Embryonic facial prominence (tissue), 1 donor: ENCODE data around the gene LOXL1.

Source experiments
- DNase-seq: peaks from one replicate; pipeline ENCODE4 v3.0.0-alpha.2; 2016; ENCODE audit errors: extremely low spot score

Gene LOXL1

DNA sequence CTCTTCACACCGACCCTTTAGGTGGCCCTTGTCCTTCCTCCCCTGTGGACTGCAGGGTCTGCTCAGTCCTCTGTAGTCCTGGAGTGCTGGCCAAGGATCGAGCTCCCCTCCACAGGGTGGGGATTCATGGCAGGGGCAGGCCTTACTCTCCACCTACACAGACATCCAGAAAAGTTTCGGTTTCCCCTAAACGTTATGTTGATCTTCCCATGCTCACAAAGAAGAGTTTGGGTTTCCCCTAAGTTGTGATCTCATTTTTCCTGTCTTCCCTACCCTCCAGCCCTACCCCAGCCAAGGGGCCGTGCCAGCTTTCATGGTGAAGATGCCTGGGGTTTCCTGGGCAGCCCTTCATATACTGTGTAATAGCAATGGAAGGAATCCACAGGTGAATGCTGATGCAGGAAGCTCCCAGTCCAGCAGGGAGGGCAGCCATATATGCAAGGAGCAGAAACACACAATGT lies 55.5 kb downstream of the LOXL1 start:
- DNase-seq = no peak

DNA sequence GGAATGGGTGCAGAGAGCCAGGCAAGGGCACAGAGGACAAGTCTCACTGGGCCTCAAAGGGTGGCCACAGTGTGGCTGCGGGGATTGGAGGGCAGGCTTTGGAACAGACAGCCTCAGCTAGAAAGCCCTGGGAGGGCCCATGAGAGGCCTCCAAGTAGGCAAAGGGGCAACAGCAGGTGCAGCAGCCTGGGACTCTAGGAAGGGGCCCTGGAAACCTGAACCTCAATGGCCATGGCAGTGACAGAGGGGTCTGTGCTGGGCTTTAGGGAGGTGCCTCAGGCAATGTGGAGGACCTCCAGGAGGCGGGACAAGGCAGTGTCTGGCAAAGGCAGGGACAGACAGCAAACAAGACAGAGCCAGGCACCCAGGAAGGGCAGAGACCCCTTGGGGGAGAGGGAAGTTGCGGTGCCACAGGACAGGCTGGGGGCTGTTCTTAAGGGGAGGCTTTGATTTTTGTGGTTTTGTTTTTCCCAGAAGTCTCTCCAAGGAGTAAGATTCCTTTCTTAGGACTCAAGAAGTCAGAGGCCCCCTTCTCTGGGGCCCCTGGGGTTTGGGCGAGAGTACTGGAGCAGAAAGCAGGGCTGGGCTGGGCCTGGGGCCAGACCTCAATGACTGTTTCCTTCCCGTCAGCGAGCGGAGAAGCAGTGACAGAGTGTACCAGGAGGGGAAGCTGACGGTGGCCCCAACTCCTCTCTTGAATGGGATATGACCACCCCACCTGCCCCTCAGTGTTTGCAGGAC lies 56.1 kb downstream of the LOXL1 start:
- DNase-seq = peak; percentile 44

DNA sequence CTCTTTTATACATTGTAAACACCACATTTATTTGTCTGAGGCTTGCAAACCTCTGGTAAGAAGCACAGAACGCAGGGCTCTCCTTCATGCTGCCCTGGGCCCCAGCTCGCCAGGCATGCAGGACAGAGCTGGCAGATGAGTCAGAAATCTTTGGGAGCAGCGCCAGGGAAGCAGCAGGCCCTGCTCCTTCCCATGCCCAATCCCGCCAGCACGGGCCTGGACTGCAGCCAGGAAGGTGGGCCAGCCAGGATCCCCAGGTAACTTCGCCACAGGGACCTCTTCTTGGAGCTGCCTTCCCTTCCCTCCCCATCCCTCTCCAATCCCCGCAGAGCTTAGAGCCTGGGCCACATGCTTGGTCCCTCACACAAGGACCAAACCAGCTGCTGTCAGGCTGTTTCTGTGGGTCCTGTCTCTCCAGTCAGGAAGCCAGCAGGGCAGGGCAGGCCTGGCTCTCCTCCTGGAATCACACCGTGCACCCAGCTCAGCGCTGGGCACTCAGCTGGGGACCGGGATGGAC lies 57.0 kb downstream of the LOXL1 start:
- DNase-seq = no peak

DNA sequence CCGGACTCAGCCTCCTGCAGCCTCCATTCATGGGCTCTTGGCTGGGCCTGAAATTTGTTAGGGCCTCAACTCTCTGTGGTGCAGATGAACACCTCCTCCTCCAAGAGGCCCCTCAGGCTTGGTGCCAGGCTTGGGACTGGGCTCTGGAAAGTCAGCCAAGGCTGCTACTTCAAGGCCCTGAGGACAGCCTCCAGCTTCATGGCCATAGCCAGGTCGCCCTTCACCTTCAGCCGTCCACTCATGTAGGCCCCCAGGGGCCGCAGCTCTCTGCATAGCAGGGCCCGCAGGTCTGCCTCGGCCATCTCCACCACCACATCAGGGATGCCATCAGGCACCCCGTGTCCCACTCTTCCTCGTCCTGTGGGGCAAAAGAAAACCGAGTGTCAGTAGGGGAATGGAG lies 57.5 kb downstream of the LOXL1 start:
- DNase-seq = no peak

DNA sequence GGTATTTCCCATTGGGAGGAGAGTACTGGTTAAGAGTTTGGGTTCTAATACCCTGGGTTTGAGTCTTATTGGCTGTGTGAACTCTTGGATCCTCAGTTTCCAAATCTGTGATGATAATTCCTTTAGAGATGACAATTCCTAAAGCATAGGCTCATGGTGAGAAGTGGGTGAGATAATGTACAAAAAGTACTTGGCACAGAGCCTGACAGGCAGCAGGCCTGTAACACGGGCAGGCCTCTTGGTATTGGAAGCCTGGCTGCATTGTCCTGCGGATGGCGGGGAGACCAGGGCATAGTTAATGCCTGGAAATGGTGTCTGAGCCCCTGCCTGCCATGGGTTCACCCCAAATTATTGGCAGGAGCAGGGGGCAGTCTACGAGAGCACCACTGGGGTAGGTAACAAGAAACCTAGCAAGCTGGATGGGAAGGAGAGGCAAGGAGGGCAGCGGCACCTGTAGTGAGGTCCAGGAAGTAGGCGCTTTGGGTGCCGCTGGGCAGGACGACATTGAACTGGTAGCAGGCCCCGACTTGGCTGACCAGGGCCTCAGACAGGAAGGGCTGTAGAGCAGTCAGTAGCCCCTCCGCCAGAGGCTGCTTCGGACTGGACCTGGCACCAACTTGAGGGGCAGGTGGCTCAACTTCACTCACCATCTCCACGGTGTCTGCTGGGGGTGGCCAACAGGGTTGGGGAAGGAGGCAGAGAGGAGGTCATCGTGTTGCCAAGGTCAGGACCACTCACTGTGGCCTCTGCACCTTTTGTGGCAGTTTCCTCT lies 58.1 kb downstream of the LOXL1 start:
- DNase-seq = no peak

DNA sequence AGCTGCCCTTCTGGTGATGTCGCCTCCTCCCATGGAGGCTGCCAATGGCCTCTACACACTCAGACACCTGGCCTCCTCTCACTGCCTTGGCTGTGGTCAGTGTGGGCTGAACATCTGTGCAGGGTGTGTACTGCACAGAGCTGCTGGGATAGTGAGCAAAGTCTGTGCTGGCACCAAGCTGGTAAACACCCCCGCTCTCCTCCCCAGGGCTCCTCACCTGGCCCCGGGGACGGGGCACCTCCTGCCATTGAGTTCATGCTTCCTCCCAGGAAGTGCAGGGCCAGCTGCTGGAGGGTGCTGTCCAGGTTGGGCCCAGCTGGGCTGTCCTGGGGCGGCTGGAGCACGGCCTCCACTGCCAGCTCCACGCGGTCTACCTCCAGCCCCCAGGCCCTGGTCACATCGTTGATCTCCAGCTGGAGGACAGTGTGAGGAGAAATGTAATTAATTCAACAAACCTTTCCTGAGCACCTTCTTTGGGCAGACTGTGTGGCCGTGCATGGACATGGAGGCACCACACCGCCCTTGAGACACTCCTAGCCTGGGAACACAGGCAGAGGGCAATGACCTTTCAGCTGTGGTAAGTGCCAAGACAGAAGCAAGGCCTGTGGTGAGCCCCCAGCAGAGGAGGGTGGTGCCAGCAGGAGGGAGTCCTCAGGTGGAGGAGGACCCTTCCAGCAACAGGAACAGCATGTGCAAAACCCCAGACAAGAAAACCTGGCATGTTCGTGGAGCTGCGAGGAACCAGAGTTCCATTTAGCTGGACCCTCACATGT lies 59.0 kb downstream of the LOXL1 start:
- no peak for DNase-seq

DNA sequence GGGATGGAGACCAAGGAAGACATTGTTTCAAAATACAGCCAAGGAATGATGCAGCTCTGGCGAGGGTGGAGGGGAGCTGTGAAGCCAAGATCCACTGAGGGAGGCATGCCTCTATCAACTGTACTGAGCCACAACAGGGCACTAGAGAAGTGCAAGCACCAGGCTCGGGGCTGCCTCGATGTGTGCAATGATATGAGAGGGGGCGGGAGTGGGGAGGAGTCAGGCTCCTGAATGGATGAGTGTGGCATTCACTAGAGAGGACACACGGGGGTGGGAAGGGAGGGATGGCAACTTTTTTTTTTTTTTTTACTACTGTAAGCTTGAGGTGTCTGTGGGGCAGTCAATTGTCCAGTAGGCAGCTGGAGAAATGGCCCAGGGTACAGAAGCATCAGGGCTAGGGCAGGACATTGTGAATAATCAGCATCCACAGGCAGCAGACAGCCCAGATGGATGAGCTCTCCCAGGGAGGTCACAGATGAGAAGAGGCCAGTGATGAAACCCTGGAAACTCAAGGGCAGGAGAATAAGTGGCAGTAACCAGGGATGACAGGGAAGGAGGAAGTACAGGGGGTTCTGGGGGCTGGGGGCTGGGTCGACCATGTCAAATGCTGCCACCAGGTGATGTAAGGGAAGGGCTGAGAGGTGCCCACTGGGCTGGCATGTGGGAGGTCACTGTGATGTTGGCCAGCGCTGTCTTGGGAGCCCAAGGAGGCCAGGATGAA lies 60.0 kb downstream of the LOXL1 start:
- no peak for DNase-seq

DNA sequence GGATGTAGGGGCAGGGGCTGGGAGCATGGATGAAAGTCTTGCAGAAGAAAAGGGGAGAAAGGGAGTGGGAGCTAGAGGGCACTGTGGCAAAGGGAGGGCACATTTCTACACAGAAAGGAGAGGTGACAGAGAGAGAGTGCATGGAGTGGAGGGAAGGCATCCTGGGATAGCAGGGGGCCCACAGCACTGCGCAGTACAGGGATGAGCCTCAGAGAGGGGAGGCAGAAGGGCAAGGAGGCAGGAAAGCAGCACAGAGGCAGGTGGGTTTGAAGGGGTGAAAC lies 60.5 kb downstream of the LOXL1 start:
- DNase-seq = no peak

DNA sequence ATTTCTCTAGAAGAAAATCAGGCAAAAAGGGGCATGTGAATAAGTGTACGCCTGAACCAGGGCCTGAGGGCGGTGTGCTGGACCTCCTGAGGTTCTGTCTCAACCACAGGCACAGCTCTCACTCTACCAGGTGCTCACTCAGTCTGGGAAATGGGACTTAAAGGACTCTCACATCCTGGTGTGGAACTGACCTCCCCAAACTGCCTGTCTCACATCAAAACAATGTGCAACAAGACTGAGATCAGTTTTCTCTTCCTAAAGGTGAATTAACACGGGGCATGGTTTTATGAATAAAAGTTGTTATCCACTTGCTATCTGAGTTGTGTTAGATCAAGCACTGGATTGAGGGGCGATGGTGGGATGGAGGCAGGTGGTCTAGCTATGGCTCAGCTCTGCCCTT lies 61.0 kb downstream of the LOXL1 start:
- no peak for DNase-seq

DNA sequence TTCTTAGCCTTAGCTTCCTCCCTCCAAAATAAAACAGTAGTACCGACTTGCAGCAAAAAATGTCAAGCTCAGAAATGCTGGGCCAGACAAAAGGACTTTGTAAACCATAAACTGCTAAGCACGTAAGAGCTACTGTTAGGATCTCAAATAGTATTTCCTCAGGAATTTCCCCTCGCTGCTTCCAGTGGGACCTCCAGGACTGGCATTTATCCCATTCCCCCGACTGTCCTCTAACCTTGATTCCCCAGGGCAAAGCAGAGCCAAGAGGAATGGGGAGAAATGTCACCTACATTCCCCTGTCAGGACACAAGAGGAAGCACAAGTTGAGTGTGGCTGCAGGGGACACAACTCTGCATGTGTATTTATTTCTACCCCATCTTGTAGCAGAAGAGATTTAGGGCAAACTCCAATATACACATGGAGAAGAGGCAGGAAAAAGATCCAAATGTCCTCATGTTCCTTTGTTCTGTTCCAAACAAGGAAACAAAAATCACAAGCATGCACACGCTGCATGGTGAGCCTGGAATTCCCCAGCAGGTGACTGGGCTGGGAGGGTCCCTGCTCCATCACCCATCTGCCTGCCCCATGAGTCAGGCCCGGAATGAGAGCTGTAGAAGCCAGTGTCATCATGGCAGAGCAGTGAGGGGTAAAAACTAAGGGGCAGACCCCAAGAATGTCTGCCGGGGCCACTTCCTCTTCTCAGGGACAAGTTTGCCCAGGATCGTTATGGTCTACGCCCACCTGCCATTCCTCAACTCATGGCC lies 61.6 kb downstream of the LOXL1 start:
- no peak for DNase-seq

DNA sequence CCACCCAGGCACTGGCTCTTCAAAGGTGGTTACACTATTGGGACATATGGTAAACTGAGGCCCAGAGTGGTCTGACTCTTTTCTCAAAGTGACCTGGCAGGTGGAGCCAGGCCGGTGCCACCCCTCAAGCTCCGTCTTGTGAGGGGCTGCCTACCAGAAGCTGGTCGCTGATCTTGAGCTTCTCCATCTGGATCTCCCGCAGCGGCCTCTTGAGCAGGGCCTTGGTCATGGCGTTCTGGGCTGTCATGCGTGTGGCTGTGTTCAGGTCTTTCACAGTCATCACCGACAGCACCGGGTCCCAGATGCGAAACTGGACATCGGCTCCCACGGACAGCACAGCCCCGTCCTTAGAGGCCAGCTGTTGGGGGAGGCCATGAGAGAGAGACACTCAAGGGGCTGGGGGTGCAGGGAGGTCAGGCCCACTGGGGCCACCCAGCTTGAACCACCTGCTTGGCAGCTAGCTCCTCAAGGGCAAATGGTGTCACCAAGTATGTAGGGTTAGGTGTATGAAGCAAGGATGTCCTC lies 62.2 kb downstream of the LOXL1 start:
- DNase-seq = no peak

DNA sequence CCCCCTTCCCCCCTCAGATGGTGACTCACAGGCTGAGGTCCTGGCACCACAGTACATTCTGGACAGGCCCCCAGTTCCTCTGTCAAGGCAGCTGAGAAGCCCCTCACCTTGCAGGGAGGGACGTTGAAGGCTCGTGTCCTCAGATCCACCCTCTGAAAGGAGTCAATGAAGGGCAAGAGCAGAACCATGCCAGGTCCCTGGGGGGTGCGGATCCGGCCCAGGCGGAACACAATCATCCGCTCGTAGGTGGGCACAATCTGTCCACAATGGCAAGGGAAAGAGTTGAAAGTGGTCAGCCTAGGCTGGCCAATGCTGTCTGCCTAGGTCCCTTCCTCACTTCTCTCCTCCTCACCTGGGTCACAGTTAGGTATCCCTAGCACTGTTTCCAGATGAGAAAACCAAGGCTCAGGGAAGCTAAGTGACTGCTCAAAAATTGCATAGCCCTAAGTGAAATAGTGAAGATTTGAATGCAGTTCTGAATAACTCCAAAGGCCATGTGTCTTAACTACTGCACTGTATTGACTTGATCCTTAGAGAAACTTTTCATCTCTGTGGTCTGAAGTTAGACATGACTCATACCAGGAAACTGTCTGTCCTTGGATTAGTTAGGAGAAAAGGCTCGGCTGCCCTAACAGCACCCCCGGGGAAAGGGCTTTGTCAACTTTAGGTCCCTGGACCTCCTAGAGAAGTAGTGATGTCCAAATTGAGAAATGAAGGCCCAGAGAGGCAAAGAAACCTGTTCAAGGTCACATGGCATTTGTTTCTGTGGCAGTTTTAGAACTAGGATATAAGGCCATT lies 62.9 kb downstream of the LOXL1 start:
- no peak for DNase-seq

DNA sequence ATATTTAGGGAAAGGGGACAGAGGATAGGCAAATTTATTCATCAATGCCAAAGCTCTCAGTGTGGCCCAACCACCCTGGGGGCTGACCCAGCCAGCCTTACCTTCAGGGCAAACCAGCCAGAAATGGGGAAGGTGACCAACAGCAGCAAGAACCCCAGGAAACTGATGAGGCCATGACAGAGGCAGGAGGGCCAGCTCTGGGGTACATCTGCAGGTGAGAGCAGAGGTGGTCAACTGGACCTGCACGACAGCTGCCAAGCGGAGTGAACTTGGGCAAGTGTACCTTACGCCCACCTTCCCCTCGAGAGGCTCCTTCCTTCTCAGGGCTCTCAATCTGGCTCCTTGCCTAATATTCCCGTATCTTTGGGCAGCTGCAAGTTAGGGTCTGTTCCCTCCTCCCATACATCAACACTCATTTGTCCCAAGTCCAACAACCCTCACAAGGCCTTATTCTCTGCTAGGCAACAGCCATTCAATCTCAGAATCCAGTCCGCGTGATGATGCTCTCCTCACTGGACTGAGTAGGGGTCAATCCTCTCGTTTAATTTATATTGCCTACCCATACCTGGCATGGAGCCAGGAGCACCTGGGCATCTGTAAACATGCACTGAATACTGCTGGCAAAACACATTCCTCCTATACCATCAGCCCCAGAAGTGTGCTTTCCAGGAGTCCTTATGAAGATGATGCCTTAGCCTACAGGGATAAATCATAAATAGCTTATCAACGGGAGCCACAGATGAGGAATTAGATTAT lies 64.2 kb downstream of the LOXL1 start:
- DNase-seq = no peak

DNA sequence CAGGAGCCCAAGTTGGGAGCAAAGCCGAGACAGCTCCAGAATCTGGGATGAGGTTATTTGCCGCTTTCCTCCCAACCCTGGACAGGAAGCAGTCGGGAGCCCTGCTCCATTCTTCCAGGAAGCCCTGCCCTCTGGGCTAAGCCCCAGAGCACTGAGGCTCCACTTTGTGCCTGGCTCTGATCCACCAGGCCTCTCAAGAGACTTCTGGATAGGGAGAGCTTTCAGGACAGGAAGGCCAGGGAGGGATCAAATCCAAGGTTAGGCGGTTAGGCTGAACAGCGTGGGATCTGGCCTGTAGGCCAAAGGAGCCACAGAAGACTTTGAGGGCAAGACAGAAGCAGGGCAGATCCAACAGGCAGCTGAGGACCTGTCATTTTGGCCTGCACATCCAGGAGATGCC lies 65.0 kb downstream of the LOXL1 start:
- no peak for DNase-seq

DNA sequence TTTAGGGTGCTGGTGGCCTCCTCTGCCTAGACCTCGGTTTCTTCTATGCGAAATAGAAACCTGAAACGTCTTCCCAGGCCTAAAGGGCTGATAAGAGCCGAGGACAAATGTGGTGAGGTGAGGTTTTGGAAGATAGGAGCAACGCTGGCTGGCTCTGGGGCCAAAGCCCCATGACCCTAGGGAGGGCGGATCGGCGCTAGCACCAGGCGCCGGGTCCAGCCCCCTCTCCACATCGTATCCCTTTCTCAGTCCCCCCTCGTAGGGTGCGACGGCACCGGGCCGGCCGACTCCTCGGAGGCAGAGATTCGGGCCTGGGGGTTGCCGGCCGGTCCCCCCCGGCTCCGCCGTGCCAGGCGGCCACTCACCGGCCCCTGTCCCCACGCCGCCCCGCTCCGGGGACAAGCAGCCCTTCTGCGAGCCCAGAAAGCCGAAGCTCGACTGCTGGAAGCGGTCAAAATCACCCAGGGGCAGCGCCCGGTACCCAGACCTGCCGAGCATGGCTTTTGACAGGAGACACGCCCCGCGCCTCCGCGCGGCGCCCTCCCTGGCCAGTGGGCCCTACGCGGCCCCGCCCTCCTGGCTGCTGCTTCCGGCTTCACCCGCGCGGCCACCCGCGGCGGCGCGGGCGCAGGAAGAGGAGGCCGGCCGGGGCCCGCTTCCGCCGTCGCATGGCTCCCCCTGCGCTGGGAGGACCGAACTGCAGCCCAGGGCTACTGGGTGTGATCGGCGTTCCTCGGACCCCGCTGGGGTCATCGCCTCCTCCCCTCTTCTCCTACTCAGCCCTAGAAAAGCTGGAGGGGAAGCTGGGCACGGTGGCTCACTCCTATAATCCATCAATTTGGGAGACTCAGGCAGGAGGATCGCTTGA lies 65.7 kb downstream of the LOXL1 start, which contains the start of gene STOML1:
Gene STOML1, minus strand, starts transcription at position 570 of the 868 bp plus-strand sequence. Its CDS starts 72 bp downstream, at position 498.
- DNase-seq = peak; percentile 79

DNA sequence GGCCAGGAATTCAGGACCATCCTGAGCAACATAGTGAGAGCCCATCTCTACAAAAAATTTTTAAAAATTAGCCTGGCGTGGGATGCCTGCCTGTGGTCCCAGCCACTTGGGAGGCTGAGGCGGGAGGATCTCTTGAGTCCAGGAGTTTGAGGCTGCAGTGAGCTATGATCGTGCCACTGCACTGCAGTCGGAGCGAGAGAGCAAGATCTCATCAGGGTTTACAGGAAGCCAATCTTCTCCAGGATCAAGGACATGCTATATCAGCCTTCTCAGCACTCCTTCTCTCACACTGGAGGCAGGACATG lies 66.3 kb downstream of the LOXL1 start:
- DNase-seq = no peak

DNA sequence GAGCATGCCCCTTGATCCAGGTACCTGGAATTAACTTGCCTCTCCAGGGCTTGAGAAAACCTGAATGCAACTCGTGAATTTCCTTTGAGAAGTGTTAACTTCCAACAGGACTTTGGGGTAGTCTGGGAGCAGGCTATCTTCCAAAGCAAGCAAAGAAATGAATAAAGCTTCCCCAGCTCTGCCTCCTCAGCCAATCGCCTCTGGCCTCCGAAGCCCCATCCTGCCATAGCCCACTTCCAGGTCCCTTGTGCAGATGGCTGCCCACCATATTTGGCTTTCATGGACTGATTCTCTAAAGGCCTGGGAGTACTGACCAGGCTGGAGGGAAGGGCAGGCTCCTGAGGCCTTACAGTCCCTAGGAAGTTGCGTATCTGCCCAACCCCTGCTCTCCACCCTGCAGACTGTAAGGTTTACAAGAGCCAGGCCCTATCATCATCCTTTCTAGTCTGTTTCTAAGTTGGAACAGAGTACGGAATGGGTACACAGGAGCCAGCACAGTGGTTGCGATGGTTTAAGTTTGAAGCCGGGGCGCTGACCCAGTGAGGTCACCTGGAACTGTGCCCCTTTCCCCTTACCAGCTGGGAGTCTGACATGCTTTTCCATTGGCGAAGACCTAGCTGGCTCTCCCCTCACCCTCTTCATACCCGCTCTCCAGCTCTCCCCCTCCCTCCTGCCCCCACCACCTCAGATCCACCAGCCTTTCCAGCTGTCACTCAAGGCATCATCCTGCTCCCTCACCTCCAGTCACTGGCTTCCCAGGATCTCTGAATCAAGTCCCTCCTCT lies 67.1 kb downstream of the LOXL1 start:
- no peak for DNase-seq
